HG03354 (cell line): ENCODE data around the gene NMNAT2.
"Not testable (repeated sequence)": the region's sequence is repeated elsewhere in the genome, so short reads cannot be mapped to it uniquely, and the experiment has no call there.

Experiments
- ATAC-seq: cut with Tn5 transposase; IDR thresholded peaks from one replicate; pipeline ENCODE4 v1.9.1; 2021; ENCODE audit warnings: mild to moderate bottlenecking; ENCODE audit not compliant: unreplicated experiment, poor library complexity, severe bottlenecking

Gene NMNAT2

DNA sequence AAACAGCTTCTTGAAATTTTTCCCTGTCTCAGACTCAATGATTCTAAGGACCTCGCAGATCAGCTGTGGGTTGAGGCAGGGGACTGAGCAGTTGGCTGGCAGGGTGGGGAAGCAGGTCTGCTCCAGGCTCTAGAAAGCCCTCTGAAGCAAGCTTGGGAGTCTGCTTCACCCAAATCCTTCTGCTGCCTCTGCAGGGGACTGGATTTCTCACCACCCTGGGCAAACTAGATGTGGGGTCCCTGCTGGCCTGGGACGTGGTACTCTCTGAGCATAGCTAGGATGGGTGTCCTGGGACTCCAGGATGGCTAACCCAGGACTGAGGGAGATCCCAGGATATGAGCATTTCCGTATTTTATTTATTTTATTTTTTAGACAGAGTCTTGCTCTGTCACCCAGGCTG is 142.9 kb downstream of the NMNAT2 start:
- no peak for ATAC-seq

DNA sequence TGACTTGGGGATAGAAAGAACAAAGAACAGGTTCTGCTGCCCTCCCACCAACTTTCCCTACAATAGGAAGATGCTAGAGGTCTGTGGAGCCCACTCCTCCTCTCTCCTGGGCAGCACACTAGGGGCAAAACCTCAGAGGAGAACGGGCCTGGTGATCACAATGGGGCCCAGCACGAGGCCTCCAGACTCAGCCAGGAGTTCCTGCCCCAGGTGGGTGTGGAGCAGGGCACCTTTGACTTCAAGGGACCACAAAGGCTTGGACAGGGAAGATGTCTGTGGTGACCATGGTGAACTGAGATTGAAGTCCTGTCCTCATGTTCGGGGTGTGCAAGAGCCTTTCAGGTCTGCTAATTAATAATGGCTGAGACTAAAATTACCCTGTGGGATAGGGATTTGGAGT is 143.3 kb downstream of the NMNAT2 start:
- ATAC-seq: no peak

GRCh38 chr1:183273984-183274383 is 144.2 kb downstream of the NMNAT2 start:
- not testable (repeated sequence) for ATAC-seq

DNA sequence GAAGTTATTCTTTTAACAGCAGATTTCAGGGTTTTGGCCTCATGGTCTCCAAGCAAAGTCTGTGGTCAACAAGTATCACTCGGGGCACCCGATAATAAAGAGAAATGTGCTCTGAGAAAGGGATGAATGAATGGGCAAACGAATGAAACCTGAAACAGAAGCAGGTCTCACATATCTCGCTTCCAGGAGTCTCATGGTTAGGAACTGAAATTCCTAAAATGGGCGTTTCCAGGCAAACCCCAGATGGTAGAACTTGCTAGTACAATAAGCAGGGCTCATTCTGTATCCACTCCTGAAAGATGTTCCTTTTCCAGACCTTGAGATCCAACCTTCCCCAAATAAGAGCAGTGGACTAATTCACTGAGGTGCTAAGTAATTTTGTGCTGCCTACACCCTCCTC is 144.9 kb downstream of the NMNAT2 start:
- no peak for ATAC-seq

DNA sequence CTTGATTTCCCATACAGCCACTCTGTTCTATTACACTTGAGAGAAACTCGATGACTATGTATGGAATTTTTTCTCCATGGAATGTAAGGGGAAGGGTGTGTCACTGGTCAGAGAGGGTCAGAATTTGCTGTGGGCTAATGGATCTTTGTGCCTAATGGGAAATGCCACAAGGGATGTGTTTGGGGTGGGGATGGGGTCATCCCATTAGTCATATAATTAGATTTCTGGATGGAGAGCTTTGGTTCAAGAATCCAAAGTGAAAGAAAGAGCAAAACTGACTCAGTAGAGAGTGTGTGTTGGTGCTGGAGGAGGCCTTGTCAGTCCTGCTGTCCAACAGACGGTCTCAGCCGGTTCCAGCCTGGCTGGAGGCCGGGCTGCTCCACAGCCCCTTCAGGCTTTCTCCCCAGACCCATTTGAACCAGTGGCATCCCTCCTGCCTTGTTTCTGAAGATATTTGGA is 145.8 kb downstream of the NMNAT2 start:
- no peak for ATAC-seq

DNA sequence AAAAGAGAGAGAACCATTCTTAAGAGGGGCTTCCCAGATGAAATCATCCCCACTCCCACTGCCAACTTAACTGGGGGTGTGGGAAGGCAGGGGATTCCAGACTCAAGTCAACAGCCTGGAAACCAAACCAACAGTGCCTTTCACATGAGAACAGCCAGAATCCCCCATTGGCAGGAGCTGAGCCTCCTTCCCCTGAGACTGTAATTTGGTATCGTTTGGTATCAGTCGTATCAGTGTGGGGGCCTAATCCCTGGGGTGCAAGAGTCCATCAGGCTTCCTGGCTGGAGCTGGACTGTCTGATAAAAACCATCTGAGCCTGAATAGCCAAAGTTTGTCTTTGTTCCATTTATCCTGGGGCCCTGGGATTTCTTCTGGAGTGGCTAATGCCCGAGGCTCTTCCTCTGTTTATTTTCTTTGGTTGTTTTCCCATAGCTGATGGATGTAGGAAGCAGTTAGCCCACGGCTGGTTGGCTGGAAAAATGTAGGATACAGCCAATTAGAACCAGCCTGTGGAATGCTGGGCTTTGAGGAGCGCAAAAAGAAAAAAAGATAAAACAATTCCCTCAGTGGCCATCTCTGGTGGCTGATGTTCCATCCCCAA is 147.5 kb downstream of the NMNAT2 start:
- ATAC-seq: no peak

DNA sequence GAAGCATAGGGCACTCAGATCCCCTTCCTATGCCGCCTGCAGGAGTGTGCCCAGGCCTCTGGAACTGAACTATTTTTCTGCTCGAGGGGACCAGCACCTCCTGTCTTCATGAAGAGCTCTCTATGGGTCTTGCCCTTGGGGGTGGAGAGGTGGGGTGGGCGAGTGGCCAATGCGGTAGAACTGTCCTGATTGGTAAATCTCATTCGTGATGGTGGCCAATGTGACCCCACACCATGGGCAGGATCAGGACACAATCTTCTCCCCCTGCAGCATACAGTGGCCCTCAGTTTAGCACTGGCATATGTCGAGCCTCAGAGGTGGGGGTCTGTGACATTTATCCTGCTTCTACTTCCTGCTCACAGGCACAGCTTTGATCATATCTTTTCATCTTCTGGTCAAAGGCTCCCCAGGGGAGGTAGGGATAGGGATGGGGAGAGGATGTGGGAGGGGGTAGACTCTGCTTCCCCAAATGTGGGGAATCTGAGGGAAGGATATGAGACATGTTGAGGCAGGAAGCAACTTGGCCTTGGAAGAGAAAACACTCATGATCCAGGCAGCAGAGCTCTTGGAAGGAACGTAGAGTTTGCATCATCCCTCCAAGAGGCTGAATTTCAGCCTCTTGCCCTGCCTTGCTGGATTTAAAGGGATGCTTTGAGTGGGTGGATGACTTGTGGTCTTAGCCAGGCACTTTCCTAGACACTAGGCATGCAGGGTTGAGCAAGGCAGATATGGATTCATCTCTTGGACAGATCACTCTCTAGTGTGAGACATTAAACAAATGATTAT is 150.3 kb downstream of the NMNAT2 start:
- ATAC-seq: no peak

DNA sequence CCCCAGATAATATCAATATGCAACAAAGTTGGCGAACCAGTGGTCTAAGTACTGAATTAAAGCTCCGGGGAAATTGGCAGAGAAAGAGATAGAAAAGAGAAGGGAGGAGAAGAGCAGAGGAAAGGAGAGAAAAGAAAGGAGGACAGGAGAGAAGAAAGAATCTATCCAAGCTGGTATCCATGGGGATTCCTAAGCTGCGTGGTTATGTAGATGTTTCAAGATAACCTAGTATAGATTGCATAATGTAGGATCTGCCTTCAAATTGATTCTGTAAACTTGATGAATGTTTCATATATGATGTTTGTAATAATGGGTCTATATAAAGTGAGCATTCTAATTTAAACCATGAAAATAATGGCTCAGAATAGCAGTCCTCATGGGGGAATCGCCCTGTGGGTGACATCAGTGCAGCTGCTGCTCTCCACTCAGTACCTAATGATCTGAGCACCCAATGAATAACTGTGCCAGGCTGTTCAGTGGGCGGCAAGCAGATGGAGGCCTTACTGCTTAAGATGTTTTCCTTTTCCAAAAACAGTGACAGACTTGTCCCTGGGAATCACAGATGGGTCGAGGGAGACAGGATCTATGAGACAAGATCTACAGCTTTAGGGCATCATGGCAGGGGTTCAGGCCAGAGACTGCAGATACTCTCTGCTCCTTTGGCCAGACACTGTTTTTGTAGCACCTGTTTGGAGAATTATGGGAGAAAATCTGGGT is 154.1 kb downstream of the NMNAT2 start:
- ATAC-seq: no peak

DNA sequence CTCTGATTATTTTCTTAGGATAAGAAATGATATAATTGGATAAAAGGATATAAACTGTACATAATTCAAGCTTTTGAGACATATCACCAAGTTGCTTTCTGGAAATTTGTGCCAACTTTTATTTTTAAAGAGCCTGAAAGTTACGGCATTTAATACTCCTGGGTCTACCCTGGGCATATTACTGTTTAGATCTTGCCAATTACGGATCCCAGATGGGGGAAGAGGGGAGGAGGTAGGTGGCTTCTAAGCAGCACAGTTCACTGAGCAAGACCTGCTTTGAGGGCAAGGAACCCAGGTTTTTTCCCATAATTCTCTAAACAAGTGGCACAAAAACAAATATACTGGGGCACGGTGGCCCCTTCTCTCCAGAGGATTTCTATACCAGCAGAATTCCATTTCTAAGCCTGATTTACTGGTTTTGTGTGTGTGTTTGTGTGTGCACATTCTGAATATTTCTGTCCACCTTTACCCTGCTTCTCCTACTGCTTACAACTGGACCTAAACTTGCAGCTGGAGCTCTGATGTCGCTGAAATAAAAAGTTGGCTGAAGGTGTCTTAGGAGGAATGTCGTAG is 155.5 kb downstream of the NMNAT2 start:
- ATAC-seq: no peak

DNA sequence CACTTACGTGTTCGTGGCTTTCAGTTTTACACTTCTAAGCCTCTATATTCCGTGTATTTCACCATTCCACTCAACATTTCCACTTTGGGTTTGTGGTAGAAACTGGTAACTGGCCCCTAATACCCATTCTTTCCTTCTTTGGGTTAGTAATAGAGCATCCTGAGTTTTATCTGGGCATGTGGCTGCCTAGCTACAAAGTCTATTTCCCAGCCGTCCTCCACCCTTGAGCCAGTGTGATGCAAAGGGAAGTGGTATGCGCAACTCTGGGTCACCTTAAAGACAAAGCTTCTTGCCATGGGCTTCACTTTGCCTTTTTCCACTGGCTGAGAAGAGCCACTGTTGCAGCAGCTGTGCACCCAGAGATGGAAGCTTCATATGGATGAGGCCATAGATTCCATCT is 158.3 kb downstream of the NMNAT2 start:
- no peak for ATAC-seq

DNA sequence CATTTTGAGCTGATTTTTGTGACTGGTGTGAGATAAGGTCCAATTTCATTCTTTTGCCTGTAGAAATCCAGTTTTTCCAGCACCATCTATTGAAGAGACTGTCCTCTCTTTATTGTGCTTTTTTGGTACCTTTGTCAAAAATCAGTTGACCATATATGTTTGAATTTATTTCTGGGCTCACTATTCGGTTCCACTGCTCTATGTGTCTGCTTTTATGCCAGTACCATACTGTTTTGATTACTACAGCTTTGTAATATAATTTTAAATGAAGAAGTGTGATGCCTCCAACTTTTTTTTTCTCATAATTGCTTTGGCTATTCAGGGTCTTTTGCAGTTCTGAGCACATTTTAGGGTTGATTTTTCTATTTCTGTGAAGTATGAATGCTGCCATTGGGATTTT is 163.1 kb downstream of the NMNAT2 start:
- no peak for ATAC-seq

DNA sequence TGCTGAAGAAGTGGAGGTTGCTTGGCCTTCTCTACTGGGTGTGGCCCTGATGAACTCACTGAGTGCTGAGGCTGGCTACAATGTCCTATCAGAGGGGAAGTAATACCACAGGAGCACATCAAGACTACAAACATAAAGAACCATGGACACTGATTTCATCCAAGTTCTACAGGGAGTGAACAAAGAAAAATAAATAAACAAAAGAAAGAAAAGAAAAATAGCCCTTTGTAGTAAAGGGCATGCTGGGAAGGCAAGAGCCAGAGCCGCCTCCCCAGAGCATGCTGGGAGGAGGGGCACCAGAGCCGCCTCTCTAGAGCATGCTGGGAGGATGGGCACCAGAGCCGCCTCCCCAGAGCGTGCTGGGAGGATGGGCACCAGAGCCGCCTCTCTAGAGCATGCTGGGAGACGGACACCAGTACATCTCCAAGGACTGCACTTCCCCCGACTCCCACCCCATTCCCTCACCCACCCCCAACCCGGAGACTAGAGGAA is 166.2 kb downstream of the NMNAT2 start:
- no peak for ATAC-seq

- no peak for ATAC-seq
Measured at GRCh38 chr1:183251101-183251958, 166.8 kb downstream of the NMNAT2 start.

GRCh38 chr1:183249941-183250452 is 168.2 kb downstream of the NMNAT2 start:
- no peak for ATAC-seq

DNA sequence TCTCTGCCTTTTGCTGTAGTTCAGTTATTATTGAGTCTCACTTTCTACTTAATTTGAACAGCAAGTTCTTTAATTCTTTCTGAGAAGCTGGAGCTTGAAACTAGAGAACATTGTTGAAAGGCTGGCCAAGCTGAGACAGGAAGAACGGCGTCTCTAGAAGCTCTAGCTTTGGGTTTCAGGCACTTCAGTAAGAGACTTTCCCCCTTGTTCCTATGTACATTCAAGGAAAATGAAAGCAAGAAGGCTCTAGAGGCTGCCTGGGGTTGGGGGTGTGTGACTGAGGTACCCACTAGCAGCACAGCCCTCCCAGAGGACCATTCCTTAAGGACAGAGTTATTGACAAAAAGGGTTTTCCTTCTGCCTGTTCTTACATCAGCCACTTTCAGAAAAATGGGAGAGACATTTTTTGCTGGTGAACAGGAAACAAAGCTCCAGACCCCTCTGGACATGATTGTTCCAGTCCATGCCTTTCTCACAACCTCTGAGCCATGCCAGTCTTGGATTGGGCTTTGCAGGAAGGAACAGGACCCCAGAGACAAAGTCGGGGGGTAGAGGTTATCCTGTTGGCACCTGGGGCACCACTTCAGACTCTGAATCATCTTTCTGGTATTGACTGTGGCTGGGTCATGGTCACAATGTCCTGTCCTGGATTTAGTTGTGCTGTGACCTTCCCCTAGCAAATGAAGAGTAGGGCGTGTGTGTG is 169.0 kb downstream of the NMNAT2 start:
- ATAC-seq: no peak

GRCh38 chr1:183247931-183248330 is 170.2 kb downstream of the NMNAT2 start:
- no peak for ATAC-seq

DNA sequence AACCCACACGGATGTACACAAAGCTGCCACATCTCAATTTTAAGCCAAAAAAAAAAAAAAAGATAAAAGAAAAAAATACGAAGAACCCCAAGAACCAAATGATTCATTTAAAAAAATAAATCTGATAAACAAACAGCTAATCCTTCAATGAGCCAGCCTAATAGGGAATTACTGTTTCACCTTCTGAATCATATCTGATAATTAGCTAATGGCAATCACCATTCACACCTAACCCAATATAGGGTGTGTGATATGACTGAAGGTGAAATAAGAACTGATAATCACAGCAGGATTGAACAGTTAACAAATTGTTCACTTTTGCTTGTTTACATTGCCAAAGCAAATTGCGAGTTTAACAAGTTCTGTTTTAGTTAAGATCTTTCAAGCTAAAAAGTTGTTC is 170.7 kb downstream of the NMNAT2 start:
- ATAC-seq: no peak

DNA sequence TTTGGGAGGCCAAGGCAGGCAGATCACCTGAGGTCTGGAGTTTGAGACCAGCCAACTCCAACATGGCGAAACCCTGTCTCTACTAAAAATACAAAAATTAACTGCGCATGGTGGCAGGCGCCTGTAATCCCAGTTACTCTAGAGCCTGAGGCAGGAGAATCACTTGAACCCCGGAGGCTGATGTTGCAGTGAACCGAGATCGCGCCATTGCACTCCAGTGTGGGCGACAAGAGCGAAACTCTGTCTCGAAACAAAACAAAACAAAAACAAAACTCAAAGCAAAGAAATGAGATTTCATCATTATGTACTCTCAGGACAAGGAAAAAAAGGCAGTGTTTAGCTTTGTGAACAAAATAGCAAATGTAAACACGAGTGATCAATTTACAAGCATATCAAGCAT is 171.1 kb downstream of the NMNAT2 start:
- no peak for ATAC-seq

DNA sequence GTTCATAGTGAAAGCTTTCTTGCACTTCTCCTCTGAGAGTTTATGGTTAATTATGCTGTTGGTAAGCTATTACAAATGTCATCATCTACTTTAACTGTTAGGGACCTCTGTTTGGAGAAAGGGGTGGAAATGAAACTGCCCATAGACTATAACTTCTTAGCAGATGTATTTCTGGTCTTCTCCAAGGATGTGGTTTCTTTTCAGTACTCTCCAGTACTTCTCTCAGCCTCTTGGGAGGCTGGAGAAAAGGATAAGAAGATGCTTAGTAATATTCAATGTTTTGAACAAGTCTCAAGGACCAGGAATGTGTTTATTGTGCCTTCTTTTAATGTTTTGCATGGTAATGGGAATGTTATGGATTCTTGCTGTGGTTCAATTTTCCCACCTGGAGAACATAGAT is 171.7 kb downstream of the NMNAT2 start:
- ATAC-seq: no peak
